Erythroblast (primary cell): ENCODE data around the gene SPARC.

Experiments used
- DNase-seq, 2 experiments: peaks; one replicate each; lab custom pipeline; 2025; lab: John Stamatoyannopoulos, UW
- GATA1 ChIP-seq: IDR thresholded peaks from 2 replicates; pipeline ENCODE4 v1.6.1; 2011; ENCODE audit warnings: low read depth, mild to moderate bottlenecking, control low read depth, low read length, moderate library complexity
- POLR2A ChIP-seq: IDR thresholded peaks from 2 replicates; pipeline ENCODE4 v1.6.1; 2011; ENCODE audit warnings: mild to moderate bottlenecking, low read length

Gene SPARC

GRCh38 chr5:151622367-151623088 lies 64.2 kb downstream of the SPARC start:
- TF ChIP-seq POLR2A (no peak), GATA1 (no peak)
- DNase-seq = no peak

GRCh38 chr5:151620461-151620840 lies 66.3 kb downstream of the SPARC start:
- DNase-seq = no peak
- TF ChIP-seq POLR2A = no peak
- no peak for TF ChIP-seq GATA1

GRCh38 chr5:151619812-151620460 lies 66.8 kb downstream of the SPARC start:
- no peak for DNase-seq
- no peak for TF ChIP-seq GATA1
- no peak for TF ChIP-seq POLR2A

GRCh38 chr5:151618907-151619306 lies 67.8 kb downstream of the SPARC start:
- no peak for TF ChIP-seq POLR2A
- no peak for DNase-seq

- DNase-seq = no peak
- TF ChIP-seq POLR2A = no peak
- TF ChIP-seq GATA1 = no peak
Observed at GRCh38 chr5:151617841-151618710, 68.6 kb downstream of the SPARC start.

GRCh38 chr5:151617383-151617840 lies 69.3 kb downstream of the SPARC start:
- DNase-seq = no peak
- TF ChIP-seq GATA1 = no peak
- no peak for TF ChIP-seq POLR2A

GRCh38 chr5:151615431-151615830 lies 71.3 kb downstream of the SPARC start:
- TF ChIP-seq POLR2A (no peak), GATA1 (no peak)
- DNase-seq = no peak

GRCh38 chr5:151614565-151614964 lies 72.2 kb downstream of the SPARC start:
- TF ChIP-seq GATA1 = no peak
- no peak for TF ChIP-seq POLR2A
- DNase-seq = no peak

- no peak for TF ChIP-seq GATA1
- TF ChIP-seq POLR2A = no peak
- DNase-seq = no peak
Observed at GRCh38 chr5:151612689-151613427, 73.9 kb downstream of the SPARC start.

GRCh38 chr5:151611127-151611775 lies 75.5 kb downstream of the SPARC start:
- TF ChIP-seq GATA1 = no peak
- no peak for TF ChIP-seq POLR2A
- no peak for DNase-seq
